Measurements from ENCODE around the gene UPP2. TPM values are rescaled to one million over a fixed set of nuclear protein-coding genes. Genes with fewer than 3 reads are reported as not detected.

Gene UPP2
- total RNA-seq, 4 donors from 2014 or later, result not detected

GRCh38 chr2:158115202-158115767 lies 13.6 kb downstream of the UPP2 start:
- no peak for DNase-seq (ENCODE audit: low spot score in 2 of 2)
- WGBS, 2 donors, result 58 to 59% methylated on average over 6 of the region's 6 CpGs
- H3K27ac ChIP-seq, result no peak overlapping the region
- no peaks in the 10 kb centered on the region for H3K9me3 ChIP-seq
- H3K4me3 ChIP-seq, result no peak overlapping the region
- no peaks in the 10 kb centered on the region for H3K27me3 ChIP-seq
- H3K4me1 ChIP-seq, result no peaks in the 10 kb centered on the region
- TF ChIP-seq EP300 (IDR thresholded peaks at IDR 0.05) (no peak), POLR2A (IDR thresholded peaks at IDR 0.05) (no peak), CTCF (IDR thresholded peaks at IDR 0.05) (no peak)
- no peaks in the 10 kb centered on the region for H3K36me3 ChIP-seq

- Histone ChIP-seq H3K9me3 (no peaks in the 10 kb centered on the region), H3K27ac (no peak overlapping the region), H3K4me3 (no peak overlapping the region), H3K36me3 (no peaks in the 10 kb centered on the region), H3K4me1 (no peaks in the 10 kb centered on the region), H3K27me3 (no peaks in the 10 kb centered on the region)
- 87 to 94% methylated on average over 3 of the region's 3 CpGs for WGBS, 2 donors
- TF ChIP-seq EP300 (IDR thresholded peaks at IDR 0.05), result no peak
- TF ChIP-seq CTCF (IDR thresholded peaks at IDR 0.05), result no peak
- no peak for TF ChIP-seq POLR2A (IDR thresholded peaks at IDR 0.05)
- DNase-seq (ENCODE audit: low spot score in 2 of 2), result no peak
These were observed 15.3 kb downstream of the UPP2 start for GRCh38 chr2:158116936-158117335.

- Histone ChIP-seq H3K9me3 (no peaks in the 10 kb centered on the region), H3K27ac (no peak overlapping the region), H3K36me3 (no peaks in the 10 kb centered on the region), H3K4me1 (no peaks in the 10 kb centered on the region), H3K27me3 (no peaks in the 10 kb centered on the region), H3K4me3 (no peak overlapping the region)
- WGBS, 2 donors, result 98 to 100% methylated on average over 1 of the region's 1 CpG
- TF ChIP-seq POLR2A (IDR thresholded peaks at IDR 0.05) (no peak), CTCF (IDR thresholded peaks at IDR 0.05) (no peak), EP300 (IDR thresholded peaks at IDR 0.05) (no peak)
- no peak for DNase-seq (ENCODE audit: low spot score in 2 of 2)
These were observed 18.4 kb downstream of the UPP2 start for GRCh38 chr2:158120102-158120501.

GRCh38 chr2:158120664-158121641 lies 19.3 kb downstream of the UPP2 start:
- no peak overlapping the region for H3K4me3 ChIP-seq
- no peak for DNase-seq (ENCODE audit: low spot score in 2 of 2)
- no peak overlapping the region for H3K27ac ChIP-seq
- WGBS, 2 donors, result 59 to 60% methylated on average over 8 of the region's 8 CpGs
- H3K36me3 ChIP-seq, result no peaks in the 10 kb centered on the region
- no peaks in the 10 kb centered on the region for H3K4me1 ChIP-seq
- no peaks in the 10 kb centered on the region for H3K27me3 ChIP-seq
- TF ChIP-seq POLR2A (IDR thresholded peaks at IDR 0.05) (no peak), CTCF (IDR thresholded peaks at IDR 0.05) (no peak), EP300 (IDR thresholded peaks at IDR 0.05) (no peak)
- no peaks in the 10 kb centered on the region for H3K9me3 ChIP-seq

- H3K4me1 ChIP-seq, result no peaks in the 10 kb centered on the region
- H3K9me3 ChIP-seq, result no peaks in the 10 kb centered on the region
- H3K27ac ChIP-seq, result no peak overlapping the region
- no peak overlapping the region for H3K4me3 ChIP-seq
- DNase-seq (ENCODE audit: low spot score in 2 of 2), result no peak
- H3K27me3 ChIP-seq, result no peaks in the 10 kb centered on the region
- H3K36me3 ChIP-seq, result no peaks in the 10 kb centered on the region
- 58 to 71% methylated on average over 2 of the region's 2 CpGs for WGBS, 2 donors
- no peak for TF ChIP-seq EP300 (IDR thresholded peaks at IDR 0.05)
- TF ChIP-seq CTCF (IDR thresholded peaks at IDR 0.05), result no peak
- no peak for TF ChIP-seq POLR2A (IDR thresholded peaks at IDR 0.05)
These were observed 23.2 kb downstream of the UPP2 start for GRCh38 chr2:158124896-158125295.

Measured in tibial nerve (tissue), 4 donors.